Measurements from ENCODE around the gene APCDD1L.

DNA sequence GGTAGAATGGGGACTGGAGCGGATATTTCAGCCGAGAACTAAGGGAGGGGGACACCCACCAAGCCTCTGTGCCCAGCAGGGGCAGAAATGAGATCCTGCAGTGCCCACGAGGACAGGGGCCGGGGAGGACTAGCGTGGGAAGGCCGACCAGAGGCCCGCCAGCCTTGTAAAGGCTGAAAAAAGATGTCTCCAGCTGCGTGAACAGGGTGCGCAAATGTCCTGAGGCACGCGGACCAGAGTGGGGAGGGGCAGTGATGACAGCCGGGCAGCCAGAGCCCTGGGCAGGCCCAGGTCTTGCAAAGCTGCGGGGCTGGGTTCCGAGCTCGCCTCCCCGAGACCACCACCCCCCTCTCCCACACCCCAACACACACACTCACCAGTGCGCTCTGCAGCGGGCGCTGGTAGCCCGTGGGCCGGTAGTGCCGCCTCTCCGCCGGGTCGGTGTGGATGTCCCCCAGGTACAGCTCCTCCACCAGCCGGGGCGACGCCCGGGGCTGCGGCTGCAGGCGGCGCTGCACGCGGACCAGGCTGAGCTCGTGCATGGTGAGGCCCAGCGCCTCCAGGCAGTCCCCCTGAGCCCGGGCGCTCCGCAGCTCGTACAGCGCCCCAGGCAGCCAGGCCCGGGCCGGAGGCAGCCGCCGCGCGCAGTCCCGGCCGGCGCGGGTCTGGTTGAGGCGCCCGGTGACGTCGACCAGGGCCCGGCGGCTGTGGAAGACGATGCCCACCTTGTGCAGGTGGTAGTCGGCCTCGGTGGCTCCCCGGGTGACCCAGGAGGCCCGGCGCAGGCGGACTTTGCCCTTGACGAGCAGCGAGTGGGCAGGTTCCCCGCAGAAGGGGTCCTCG, 48.2 kb downstream of the APCDD1L start:
- TF ChIP-seq, protein P1, sequence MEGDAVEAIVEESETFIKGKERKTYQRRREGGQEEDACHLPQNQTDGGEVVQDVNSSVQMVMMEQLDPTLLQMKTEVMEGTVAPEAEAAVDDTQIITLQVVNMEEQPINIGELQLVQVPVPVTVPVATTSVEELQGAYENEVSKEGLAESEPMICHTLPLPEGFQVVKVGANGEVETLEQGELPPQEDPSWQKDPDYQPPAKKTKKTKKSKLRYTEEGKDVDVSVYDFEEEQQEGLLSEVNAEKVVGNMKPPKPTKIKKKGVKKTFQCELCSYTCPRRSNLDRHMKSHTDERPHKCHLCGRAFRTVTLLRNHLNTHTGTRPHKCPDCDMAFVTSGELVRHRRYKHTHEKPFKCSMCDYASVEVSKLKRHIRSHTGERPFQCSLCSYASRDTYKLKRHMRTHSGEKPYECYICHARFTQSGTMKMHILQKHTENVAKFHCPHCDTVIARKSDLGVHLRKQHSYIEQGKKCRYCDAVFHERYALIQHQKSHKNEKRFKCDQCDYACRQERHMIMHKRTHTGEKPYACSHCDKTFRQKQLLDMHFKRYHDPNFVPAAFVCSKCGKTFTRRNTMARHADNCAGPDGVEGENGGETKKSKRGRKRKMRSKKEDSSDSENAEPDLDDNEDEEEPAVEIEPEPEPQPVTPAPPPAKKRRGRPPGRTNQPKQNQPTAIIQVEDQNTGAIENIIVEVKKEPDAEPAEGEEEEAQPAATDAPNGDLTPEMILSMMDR (IDR thresholded peaks at IDR 0.05): no peak
- TF ChIP-seq POLR2A (IDR thresholded peaks at IDR 0.05) (no peak), EP300 (IDR thresholded peaks at IDR 0.05) (no peak)
